H9 (cell line): ENCODE measurements around the gene ARMC12. TPM values are rescaled to one million over a fixed set of nuclear protein-coding genes. Genes with fewer than 3 reads are reported as not detected.

Experiments used
- DNase-seq: peaks from one replicate; pipeline ENCODE4 v3.0.0-alpha.2; 2017
- H2AFZ ChIP-seq: one replicate; pipeline ENCODE4 v1.6.1; 2013; ENCODE audit warnings: mild to moderate bottlenecking, low read length, control low read depth, moderate library complexity
- H2AK5ac ChIP-seq: 2 replicates; pipeline ENCODE4 v1.6.1; 2013; ENCODE audit warnings: low read length, control low read depth, mixed read lengths; ENCODE audit not compliant: insufficient read length
- H2BK120ac ChIP-seq: one replicate; pipeline ENCODE4 v1.6.1; 2013; ENCODE audit warnings: low read depth, mild to moderate bottlenecking, low read length, control low read depth, inconsistent platforms; ENCODE audit not compliant: poor library complexity, severe bottlenecking
- H2BK12ac ChIP-seq: 2 replicates; pipeline ENCODE4 v1.6.1; 2013; ENCODE audit warnings: low read length, control low read depth, mixed read lengths, low read depth; ENCODE audit not compliant: insufficient read length
- H2BK15ac ChIP-seq: 2 replicates; pipeline ENCODE4 v1.6.1; 2013; ENCODE audit warnings: low read depth, low read length, control low read depth
- H2BK20ac ChIP-seq: one replicate; pipeline ENCODE4 v1.6.1; 2013; ENCODE audit warnings: low read depth, mild to moderate bottlenecking, low read length, control low read depth, inconsistent platforms; ENCODE audit not compliant: poor library complexity, severe bottlenecking
- H2BK5ac ChIP-seq: 2 replicates; pipeline ENCODE4 v1.6.1; 2013; ENCODE audit warnings: low read length, control low read depth, mixed read lengths; ENCODE audit not compliant: insufficient read length
- H3K14ac ChIP-seq: 2 replicates; pipeline ENCODE4 v1.6.1; 2013; ENCODE audit warnings: low read length, control low read depth; ENCODE audit not compliant: insufficient read depth
- H3K18ac ChIP-seq: 2 replicates; pipeline ENCODE4 v1.6.1; 2013; ENCODE audit warnings: low read depth, mild to moderate bottlenecking, mixed read lengths, low read length, control low read depth; ENCODE audit not compliant: insufficient read length
- H3K23ac ChIP-seq: 2 replicates; pipeline ENCODE4 v1.6.1; 2013; ENCODE audit warnings: low read length, control low read depth, mixed read lengths, low read depth; ENCODE audit not compliant: insufficient read length
- H3K23me2 ChIP-seq: 2 replicates; pipeline ENCODE4 v1.6.1; 2013; ENCODE audit warnings: low read depth, mild to moderate bottlenecking, mixed read lengths, low read length, control low read depth; ENCODE audit not compliant: insufficient read length, poor library complexity, severe bottlenecking
- H3K27ac ChIP-seq: 2 replicates; pipeline ENCODE4 v1.5.1; 2013; ENCODE audit warnings: low read length, control low read depth, mixed read lengths, low read depth; ENCODE audit not compliant: insufficient read length
- H3K27me3 ChIP-seq: 2 replicates; pipeline ENCODE4 v1.6.1; 2013; ENCODE audit warnings: low read length, control low read depth, inconsistent platforms; ENCODE audit not compliant: insufficient read depth
- H3K4ac ChIP-seq: 2 replicates; pipeline ENCODE4 v1.6.1; 2013; ENCODE audit warnings: low read depth, mild to moderate bottlenecking, control low read depth, inconsistent platforms, low read length, moderate library complexity
- H3K4me1 ChIP-seq: 2 replicates; pipeline ENCODE4 v1.6.1; 2013; ENCODE audit warnings: low read length, control low read depth, inconsistent platforms; ENCODE audit not compliant: insufficient read depth
- H3K4me2 ChIP-seq: 2 replicates; pipeline ENCODE4 v1.6.1; 2013; ENCODE audit warnings: low read length, control low read depth, mixed read lengths; ENCODE audit not compliant: insufficient read length, insufficient read depth
- H3K56ac ChIP-seq: 2 replicates; pipeline ENCODE4 v1.6.1; 2013; ENCODE audit warnings: low read depth, mild to moderate bottlenecking, mixed read lengths, low read length, control low read depth; ENCODE audit not compliant: insufficient read length
- H3K79me1 ChIP-seq: 2 replicates; pipeline ENCODE4 v1.6.1; 2013; ENCODE audit warnings: low read depth, mild to moderate bottlenecking, moderate library complexity, low read length, control low read depth, inconsistent platforms; ENCODE audit not compliant: insufficient read depth, poor library complexity, severe bottlenecking
- H3K79me2 ChIP-seq: 2 replicates; pipeline ENCODE4 v1.6.1; 2013; ENCODE audit warnings: low read length, control low read depth, inconsistent platforms; ENCODE audit not compliant: insufficient read depth
- H3K9ac ChIP-seq: 2 replicates; pipeline ENCODE4 v1.6.1; 2013; ENCODE audit warnings: low read length, control low read depth, mixed read lengths; ENCODE audit not compliant: insufficient read length; ENCODE audit errors: extremely low read depth
- H3K9me3 ChIP-seq: one replicate; pipeline ENCODE4 v1.6.1; 2013; ENCODE audit warnings: low read depth, low read length, inconsistent platforms; ENCODE audit not compliant: control insufficient read depth
- H3T11ph ChIP-seq: one replicate; pipeline ENCODE4 v1.6.1; 2013; ENCODE audit warnings: mild to moderate bottlenecking, low read length, control low read depth, inconsistent platforms
- H4K20me1 ChIP-seq: one replicate; pipeline ENCODE4 v1.6.1; 2013; ENCODE audit not compliant: control insufficient read depth, insufficient read length, insufficient read depth
- H4K5ac ChIP-seq: 2 replicates; pipeline ENCODE4 v1.6.1; 2013; ENCODE audit warnings: low read depth, mild to moderate bottlenecking, mixed read lengths, low read length, control low read depth; ENCODE audit not compliant: insufficient read length
- H4K8ac ChIP-seq: replicated peaks from 2 replicates; pipeline ENCODE4 v1.6.1; 2013; ENCODE audit warnings: low read length, control low read depth, mixed read lengths, low read depth; ENCODE audit not compliant: insufficient read length
- H4K91ac ChIP-seq: 2 replicates; pipeline ENCODE4 v1.6.1; 2013; ENCODE audit warnings: low read depth, mild to moderate bottlenecking, moderate library complexity, mixed read lengths, low read length, control low read depth; ENCODE audit not compliant: insufficient read length
- H3K27ac Mint-ChIP-seq, 3 experiments: 2 replicates in 2 of 3; 3 replicates in 1 of 3; pipeline ENCODE4 v1.8.0; 2020 to 2021; ENCODE audit warnings: mixed read lengths in 3 of 3, mild to moderate bottlenecking in 1 of 3, moderate library complexity in 1 of 3
- H3K27me3 Mint-ChIP-seq: 2 replicates; pipeline ENCODE4 v1.8.0; 2021; ENCODE audit warnings: low read depth, mild to moderate bottlenecking, moderate library complexity, mixed read lengths
- H3K36me3 Mint-ChIP-seq, 3 experiments: 2 replicates in 2 of 3; 3 replicates in 1 of 3; pipeline ENCODE4 v1.8.0; 2020 to 2021; ENCODE audit warnings: low read depth in 3 of 3, mixed read lengths in 3 of 3; ENCODE audit not compliant: insufficient read depth in 1 of 3
- H3K4me1 Mint-ChIP-seq, 2 experiments: 2 replicates each; pipeline ENCODE4 v1.8.0; 2020; ENCODE audit warnings: mixed read lengths in 2 of 2
- H3K4me3 Mint-ChIP-seq, 2 experiments: 2 replicates in 1 of 2; 3 replicates in 1 of 2; pipeline ENCODE4 v1.8.0; 2020 to 2021; ENCODE audit warnings: mild to moderate bottlenecking in 2 of 2, mixed read lengths in 2 of 2, moderate library complexity in 1 of 2
- H3K9me3 Mint-ChIP-seq, 2 experiments: 2 replicates in 1 of 2; 3 replicates in 1 of 2; pipeline ENCODE4 v1.8.0; 2020; ENCODE audit warnings: mild to moderate bottlenecking in 2 of 2, mixed read lengths in 2 of 2, moderate library complexity in 1 of 2
- WGBS: extraction: QIAGEN DNeasy Blood & Tissue Kit; methylation state at CpG from one replicate; pipeline ENCODE4 v1.1.7; 2013; ENCODE audit warnings: missing lambda C conversion rate, low lambda C conversion rate, mixed read lengths; ENCODE audit not compliant: insufficient read length; ENCODE audit errors: extremely low coverage; 5-methylcytosine and 5-hydroxymethylcytosine counted together
- total RNA-seq: library from RNA; stranded (reverse); gene quantifications from 2 replicates; pipeline ENCODE4 v1.2.1, GENCODE V29; 2021
- TF ChIP-seq, protein P1 (sequence below): fragments of 200-600 bp; sonication (generic); conservative IDR thresholded peaks from 3 replicates; pipeline ENCODE4 v1.8.0; 2021; ENCODE audit warnings: antibody characterized with exemption, mild to moderate bottlenecking

Gene ARMC12
- total RNA-seq, 1 experiment from 2014 or later = 1.7 TPM

DNA sequence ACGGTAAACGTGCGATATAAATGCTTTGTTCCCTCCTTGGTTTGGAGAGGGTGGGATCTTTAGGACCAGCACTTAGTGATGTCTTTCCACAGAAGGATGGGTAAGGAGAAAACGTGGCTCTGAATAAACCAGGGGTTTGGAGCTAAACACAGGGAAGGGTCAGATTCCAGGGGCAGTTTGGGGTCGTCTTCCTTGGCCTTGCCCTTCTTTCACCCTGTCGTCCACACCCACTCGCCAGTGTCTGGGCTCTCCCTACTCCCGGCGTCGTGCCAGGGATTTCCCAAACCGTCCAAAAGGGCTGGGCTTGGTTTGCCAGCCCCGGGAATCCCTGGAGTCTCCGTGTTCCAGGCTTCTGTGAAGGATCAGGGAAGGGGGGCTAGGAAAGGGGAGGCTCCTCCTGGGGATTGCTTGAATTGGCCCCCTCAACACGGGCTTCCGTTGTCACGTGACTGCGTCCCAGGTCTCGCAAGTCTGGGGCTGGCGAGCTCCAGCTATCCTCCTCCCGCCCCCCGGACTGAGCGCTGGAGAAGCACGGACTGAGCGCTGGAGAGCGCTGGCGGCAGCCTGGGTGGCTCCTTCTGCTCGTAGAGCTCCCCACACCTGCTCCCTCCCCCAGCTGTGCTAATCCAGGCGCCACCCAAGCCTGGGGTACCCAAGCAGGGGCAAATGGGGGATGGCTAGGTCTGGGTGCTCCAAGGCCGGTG is 9.4 kb upstream of the ARMC12 start:
- H4K5ac ChIP-seq = peak overlapping the region; percentile 5
- no peak overlapping the region for H2AFZ ChIP-seq
- Mint-ChIP-seq H3K4me1 (peaks cover 47 to 50% of the 10 kb centered on the region in 2 experiments), H3K27me3 (peaks cover 32% of the 10 kb centered on the region), H3K36me3 (no peaks in the 10 kb centered on the region; a peak in 1 of 7 replicates), H3K27ac (peak overlapping the region; percentile 38 to 83 (median 70); a peak in 3 of 7 replicates), H3K4me3 (peak overlapping the region; percentile 71 to 78), H3K9me3 (no peaks in the 10 kb centered on the region)
- no peaks in the 10 kb centered on the region for H3K79me1 ChIP-seq
- no peak overlapping the region for H2AK5ac ChIP-seq
- peak overlapping the region; percentile 59 for H3K14ac ChIP-seq
- H3K9ac ChIP-seq = peak overlapping the region; percentile 41
- H3K79me2 ChIP-seq = no peaks in the 10 kb centered on the region
- H2BK120ac ChIP-seq = no peak overlapping the region
- H2BK20ac ChIP-seq = no peak overlapping the region
- H2BK5ac ChIP-seq = no peak overlapping the region
- no CpG with 5 or more reads among the region's 29 CpGs for WGBS
- H2BK12ac ChIP-seq = no peak overlapping the region
- H3K4me1 ChIP-seq = peaks cover 16% of the 10 kb centered on the region; the same call in 1 of the 2 replicates
- H3K56ac ChIP-seq = no peak overlapping the region
- peaks cover 2% of the 10 kb centered on the region; the same call in 1 of the 2 replicates for H3K27me3 ChIP-seq
- no peak overlapping the region for H3K4ac ChIP-seq
- H4K20me1 ChIP-seq = no peaks in the 10 kb centered on the region
- no peak overlapping the region for H3T11ph ChIP-seq
- no peak overlapping the region for H4K91ac ChIP-seq
- peak; percentile 77 for DNase-seq
- no peak overlapping the region for H2BK15ac ChIP-seq
- H3K27ac ChIP-seq = no peak overlapping the region
- peak overlapping the region; percentile 79 for H3K4me2 ChIP-seq
- no peaks in the 10 kb centered on the region for H3K9me3 ChIP-seq
- TF ChIP-seq, protein P1, sequence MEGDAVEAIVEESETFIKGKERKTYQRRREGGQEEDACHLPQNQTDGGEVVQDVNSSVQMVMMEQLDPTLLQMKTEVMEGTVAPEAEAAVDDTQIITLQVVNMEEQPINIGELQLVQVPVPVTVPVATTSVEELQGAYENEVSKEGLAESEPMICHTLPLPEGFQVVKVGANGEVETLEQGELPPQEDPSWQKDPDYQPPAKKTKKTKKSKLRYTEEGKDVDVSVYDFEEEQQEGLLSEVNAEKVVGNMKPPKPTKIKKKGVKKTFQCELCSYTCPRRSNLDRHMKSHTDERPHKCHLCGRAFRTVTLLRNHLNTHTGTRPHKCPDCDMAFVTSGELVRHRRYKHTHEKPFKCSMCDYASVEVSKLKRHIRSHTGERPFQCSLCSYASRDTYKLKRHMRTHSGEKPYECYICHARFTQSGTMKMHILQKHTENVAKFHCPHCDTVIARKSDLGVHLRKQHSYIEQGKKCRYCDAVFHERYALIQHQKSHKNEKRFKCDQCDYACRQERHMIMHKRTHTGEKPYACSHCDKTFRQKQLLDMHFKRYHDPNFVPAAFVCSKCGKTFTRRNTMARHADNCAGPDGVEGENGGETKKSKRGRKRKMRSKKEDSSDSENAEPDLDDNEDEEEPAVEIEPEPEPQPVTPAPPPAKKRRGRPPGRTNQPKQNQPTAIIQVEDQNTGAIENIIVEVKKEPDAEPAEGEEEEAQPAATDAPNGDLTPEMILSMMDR = no peak
- H3K23me2 ChIP-seq = peaks cover 11% of the 10 kb centered on the region
- H3K18ac ChIP-seq = peak overlapping the region; percentile 79
- no peak overlapping the region for H4K8ac ChIP-seq
- H3K23ac ChIP-seq = no peak overlapping the region
